Activated CD8-positive, alpha-beta memory T cell treated with anti-CD3 and anti-CD28 coated beads for 1 hour (primary cell): ENCODE results near the gene VPS13A.
"Not testable (repeated sequence)": the region's sequence is repeated elsewhere in the genome, so short reads cannot be mapped to it uniquely, and the experiment has no call there.

Source experiments
- DNase-seq, 2 donors: peaks; one replicate each; pipeline ENCODE4 v3.0.0-alpha.2; 2020; ENCODE audit warnings: low read depth in 1 of 2; ENCODE audit errors: extremely low read depth in 1 of 2

Gene VPS13A

DNA sequence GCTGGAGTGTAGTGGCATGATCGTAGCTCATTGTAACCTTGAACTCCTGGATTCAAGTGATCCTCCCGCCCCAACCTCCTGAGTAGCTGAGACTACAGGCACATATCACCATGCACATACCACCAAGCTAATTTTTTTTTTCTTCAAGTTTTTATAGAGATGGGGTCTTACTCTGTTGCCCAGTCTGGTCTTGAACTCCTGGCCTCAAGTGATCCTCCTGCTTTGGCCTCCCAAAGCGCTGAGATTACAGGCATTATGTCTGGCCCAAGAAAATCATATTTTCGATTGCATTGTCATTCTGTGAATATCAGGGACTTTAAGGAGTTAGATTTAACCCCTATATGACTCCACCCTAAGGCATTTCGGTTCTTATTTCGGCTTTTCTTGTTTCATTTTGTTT lies 116.6 kb downstream of the VPS13A start:
- DNase-seq = no peak

DNA sequence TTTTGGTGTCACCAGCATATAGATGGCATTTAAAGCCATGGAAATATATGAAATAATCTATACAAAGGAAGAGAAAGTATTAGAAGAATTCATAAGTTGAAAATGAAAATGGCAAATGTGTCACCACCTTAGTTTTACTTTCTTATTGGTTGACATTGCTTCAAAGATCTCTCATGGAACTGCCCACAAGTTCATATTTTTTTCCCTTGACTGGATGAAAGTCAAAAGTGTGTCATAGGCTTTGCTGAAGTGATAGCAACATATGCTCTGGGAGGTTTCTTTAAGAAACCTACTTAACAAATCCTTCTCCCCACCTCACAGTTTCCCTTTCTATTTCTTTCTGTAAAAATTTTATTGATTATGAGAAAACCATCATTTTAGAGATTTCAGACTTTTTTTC lies 127.2 kb downstream of the VPS13A start:
- DNase-seq = no peak

DNA sequence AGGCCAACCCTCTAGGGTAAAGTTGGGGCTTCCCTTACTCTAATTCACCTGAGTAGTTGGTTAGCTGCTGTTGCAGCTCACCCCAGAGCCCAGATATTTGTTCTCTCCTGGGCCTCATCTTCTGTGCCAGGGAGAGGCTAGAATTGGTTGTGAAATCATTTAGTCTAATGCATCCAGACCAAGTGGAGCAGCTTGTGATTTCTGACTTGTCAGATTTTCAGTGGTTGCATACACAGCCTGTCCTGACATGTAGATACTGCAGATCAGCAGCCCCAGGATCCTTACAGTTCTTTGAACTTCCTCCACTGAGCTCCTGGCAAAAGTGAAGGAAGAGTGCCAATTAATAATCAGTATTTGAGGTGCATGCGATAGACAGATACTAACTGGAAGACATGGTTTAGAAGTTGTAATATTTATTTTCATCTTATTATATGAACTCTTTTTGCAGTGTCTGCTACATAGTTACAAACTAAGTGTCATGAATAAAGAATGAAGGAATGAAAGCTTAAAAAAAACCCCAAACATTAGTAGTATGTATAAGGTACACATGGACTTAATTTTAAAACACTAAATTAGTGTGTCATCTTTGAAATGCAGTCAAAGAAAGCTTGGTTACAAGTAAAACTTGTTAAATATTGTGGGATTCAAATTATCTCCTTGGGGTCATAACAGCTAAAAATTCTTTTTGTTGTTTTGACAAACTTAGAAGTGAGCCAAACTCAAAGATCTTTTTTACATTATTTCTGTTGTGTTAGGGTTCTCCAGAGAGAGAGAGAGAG lies 128.5 kb downstream of the VPS13A start:
- DNase-seq = no peak

- DNase-seq = no peak
Observed at GRCh38 chr9:77307166-77307565, 129.8 kb downstream of the VPS13A start.

GRCh38 chr9:77316058-77316457 lies 138.7 kb downstream of the VPS13A start:
- DNase-seq = no peak

DNA sequence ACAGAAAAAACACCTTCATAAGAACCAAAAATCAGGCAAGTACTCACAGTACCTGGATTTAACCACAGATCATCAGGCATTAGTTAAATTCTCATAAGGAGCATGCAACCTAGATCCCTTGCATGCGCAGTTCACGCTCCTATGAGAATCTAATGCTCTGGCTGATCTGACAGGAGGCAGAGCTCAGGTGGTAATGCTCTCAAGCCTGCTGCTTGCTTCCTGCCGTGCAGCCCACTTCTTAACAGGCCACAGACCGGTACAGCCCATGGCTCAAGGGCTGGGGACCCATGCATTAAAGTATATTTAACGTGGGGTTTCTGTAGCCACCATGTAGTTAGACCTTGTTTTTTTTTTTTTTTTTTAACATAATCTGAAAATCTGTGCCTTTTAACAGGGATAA lies 147.7 kb downstream of the VPS13A start:
- no peak for DNase-seq

DNA sequence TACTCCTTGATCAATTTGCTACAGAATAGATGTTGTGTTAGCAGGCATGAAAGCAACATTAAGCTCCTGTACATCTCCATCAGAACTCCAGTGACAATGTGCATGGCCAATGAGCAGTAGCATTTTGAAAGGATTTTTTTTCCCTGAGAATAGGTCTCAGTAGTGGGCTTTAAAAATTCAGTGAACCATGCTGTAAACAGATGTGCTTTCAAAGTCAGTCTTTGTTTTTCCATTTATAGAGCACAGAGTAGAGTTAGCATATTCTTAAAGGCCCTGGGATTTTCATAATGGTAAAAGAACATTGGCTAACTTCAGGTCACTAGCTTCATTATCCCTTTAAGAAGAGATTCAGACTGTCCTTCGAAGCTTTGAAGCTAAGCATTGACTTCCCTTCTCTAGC lies 150.8 kb downstream of the VPS13A start:
- DNase-seq = no peak

- no peak for DNase-seq
Observed at GRCh38 chr9:77370064-77370463, 192.7 kb downstream of the VPS13A start.

GRCh38 chr9:77374266-77374665 lies 196.9 kb downstream of the VPS13A start:
- DNase-seq = no peak

- DNase-seq = no peak
Observed at GRCh38 chr9:77375956-77376532, 198.7 kb downstream of the VPS13A start.

GRCh38 chr9:77384406-77384805 lies 207.1 kb downstream of the VPS13A start:
- no peak for DNase-seq

DNA sequence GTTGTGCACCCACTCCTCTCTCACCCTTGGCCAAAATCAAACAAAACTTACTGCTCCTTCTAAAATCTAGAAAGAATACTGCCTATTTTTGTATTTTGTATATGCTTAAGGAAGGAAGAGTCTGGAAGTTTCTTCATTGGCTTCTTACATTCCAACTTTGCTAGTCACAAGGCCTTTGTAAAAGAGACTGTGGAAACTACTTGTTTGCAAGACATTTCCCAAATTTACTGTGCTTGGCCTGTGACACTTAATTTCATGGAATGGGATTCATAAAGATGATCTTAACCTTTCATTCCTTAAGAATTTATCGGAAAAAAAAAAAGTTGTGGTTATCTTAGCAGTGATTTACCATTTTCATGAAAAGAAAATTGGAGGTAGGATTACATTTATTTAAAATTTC lies 208.9 kb downstream of the VPS13A start:
- DNase-seq = no peak

GRCh38 chr9:77391834-77392233 lies 214.5 kb downstream of the VPS13A start:
- no peak for DNase-seq

- no peak for DNase-seq
Observed at GRCh38 chr9:77392328-77392727, 215.0 kb downstream of the VPS13A start.

GRCh38 chr9:77398581-77398980 lies 221.2 kb downstream of the VPS13A start:
- not testable (repeated sequence) for DNase-seq

- DNase-seq = no peak
Observed at GRCh38 chr9:77399964-77400363, 222.6 kb downstream of the VPS13A start.

GRCh38 chr9:77402286-77402685 lies 225.0 kb downstream of the VPS13A start:
- DNase-seq = no peak

GRCh38 chr9:77403239-77403638 lies 225.9 kb downstream of the VPS13A start:
- no peak for DNase-seq

- not testable (repeated sequence) for DNase-seq
Observed at GRCh38 chr9:77408521-77408920, 231.2 kb downstream of the VPS13A start.

DNA sequence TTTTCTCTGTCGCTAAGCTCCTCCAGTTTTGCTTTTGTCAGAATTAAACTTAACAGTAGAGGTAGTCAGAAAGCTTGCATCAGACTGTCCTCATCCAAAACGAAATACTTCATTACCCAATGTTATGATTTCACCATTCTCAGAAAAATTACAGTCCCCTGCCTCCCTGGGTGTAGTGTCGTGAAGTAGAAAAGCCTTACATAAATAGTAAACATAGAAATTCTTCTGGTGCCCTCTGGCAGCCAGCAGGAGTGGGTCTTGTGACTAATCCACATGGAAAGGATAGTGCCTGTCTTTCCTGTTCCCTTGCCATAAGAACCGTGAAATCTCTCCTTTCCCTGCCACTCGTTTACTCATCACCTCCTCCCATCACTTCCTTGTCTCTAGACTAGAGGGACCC lies 240.2 kb downstream of the VPS13A start:
- DNase-seq = no peak

GRCh38 chr9:77418226-77418625 lies 240.9 kb downstream of the VPS13A start:
- DNase-seq = no peak

DNA sequence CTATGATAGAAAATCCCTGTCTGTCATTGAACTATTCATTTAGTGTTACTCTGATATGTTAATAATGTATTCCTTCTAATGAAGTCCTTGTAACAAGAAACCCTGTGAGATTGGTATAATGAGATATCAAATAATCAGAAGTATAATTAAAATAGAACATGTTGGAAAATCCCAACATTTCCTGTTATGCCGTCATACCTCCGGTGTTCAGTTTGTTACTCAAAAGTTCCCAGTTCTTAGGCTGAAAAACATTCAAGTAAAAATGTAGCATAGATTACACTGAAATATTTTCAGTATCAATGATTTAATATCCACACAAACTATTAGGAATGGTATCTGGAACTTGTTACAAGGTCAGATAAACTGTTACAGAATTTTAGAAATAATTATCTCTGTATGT lies 243.3 kb downstream of the VPS13A start:
- DNase-seq = no peak
